ENCODE measurements around the gene AGBL4.

The AGBL4 gene

DNA sequence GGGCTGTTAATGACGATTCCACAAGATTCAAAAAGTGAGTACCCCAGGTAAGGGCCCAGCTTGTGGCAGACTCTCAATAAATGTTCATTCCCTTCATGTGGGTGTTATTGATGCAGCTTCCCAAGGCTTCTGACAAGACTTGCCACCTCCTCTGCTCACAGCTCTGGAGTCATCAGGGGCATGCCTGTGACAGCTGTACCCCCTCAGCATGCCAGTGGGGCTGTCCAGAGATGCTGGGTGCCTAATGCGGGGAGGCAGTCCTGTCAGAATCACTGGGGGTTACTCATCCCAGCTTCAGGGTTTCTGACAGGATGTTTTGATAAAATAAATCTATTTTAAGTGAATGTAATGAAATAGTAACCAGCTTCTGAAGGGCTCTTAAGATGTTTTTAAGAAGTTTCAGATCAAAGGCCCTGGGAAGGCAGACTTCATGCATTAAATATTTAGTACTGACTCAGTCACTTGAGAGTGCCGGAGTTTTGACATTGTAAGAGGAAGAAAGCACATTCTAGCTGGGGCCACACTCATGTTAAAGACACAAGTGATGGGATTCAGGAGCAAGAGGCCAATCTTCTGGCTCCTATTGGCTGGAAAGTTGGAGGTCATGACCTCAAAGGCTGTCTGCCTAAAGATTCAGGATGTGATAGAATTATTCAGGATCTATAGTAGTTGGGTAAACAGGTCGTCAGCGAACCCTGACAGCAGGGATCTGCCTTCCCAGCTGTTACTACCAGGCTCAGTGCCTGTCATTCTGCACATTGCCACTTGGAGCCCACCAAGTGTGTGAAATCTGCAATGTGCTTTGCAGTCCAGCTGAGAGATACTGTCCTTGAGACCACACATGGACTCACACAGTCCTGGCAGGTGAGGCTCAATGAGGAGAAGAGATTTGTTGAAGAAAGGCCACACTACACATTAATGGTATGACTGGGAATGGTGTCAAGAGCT lies 1007.5 kb downstream of the AGBL4 start:
- TF ChIP-seq, protein P1, sequence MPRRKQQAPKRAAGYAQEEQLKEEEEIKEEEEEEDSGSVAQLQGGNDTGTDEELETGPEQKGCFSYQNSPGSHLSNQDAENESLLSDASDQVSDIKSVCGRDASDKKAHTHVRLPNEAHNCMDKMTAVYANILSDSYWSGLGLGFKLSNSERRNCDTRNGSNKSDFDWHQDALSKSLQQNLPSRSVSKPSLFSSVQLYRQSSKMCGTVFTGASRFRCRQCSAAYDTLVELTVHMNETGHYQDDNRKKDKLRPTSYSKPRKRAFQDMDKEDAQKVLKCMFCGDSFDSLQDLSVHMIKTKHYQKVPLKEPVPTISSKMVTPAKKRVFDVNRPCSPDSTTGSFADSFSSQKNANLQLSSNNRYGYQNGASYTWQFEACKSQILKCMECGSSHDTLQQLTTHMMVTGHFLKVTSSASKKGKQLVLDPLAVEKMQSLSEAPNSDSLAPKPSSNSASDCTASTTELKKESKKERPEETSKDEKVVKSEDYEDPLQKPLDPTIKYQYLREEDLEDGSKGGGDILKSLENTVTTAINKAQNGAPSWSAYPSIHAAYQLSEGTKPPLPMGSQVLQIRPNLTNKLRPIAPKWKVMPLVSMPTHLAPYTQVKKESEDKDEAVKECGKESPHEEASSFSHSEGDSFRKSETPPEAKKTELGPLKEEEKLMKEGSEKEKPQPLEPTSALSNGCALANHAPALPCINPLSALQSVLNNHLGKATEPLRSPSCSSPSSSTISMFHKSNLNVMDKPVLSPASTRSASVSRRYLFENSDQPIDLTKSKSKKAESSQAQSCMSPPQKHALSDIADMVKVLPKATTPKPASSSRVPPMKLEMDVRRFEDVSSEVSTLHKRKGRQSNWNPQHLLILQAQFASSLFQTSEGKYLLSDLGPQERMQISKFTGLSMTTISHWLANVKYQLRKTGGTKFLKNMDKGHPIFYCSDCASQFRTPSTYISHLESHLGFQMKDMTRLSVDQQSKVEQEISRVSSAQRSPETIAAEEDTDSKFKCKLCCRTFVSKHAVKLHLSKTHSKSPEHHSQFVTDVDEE (CRISPR knock-in tag; IDR thresholded peaks at IDR 0.05) = no peak
- TF ChIP-seq PPARA (CRISPR knock-in tag; IDR thresholded peaks at IDR 0.05; ENCODE audit: borderline replicate concordance) = no peak
- TF ChIP-seq ZC3H10 (CRISPR knock-in tag; IDR thresholded peaks at IDR 0.05) = no peak
- TF ChIP-seq OSR1 (CRISPR knock-in tag; IDR thresholded peaks at IDR 0.05) = no peak
- TF ChIP-seq ZNF565 (CRISPR knock-in tag; conservative IDR thresholded peaks at IDR 0.05; ENCODE audit: low read depth) = no peak
- no peak for TF ChIP-seq SNAI2 (CRISPR knock-in tag; IDR thresholded peaks at IDR 0.05)
- TF ChIP-seq TOX (CRISPR knock-in tag; IDR thresholded peaks at IDR 0.05; ENCODE audit: borderline replicate concordance) = no peak
- TF ChIP-seq ZNF70 (CRISPR knock-in tag; IDR thresholded peaks at IDR 0.05) = no peak
- TF ChIP-seq CSDC2 (CRISPR knock-in tag; IDR thresholded peaks at IDR 0.05) = no peak
- TF ChIP-seq, protein P2, sequence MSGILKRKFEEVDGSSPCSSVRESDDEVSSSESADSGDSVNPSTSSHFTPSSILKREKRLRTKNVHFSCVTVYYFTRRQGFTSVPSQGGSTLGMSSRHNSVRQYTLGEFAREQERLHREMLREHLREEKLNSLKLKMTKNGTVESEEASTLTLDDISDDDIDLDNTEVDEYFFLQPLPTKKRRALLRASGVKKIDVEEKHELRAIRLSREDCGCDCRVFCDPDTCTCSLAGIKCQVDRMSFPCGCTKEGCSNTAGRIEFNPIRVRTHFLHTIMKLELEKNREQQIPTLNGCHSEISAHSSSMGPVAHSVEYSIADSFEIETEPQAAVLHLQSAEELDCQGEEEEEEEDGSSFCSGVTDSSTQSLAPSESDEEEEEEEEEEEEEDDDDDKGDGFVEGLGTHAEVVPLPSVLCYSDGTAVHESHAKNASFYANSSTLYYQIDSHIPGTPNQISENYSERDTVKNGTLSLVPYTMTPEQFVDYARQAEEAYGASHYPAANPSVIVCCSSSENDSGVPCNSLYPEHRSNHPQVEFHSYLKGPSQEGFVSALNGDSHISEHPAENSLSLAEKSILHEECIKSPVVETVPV (CRISPR knock-in tag; IDR thresholded peaks at IDR 0.05) = no peak
- TF ChIP-seq RARB (CRISPR knock-in tag; IDR thresholded peaks at IDR 0.05) = no peak
- no peak for TF ChIP-seq TCF4 (CRISPR knock-in tag; IDR thresholded peaks at IDR 0.05; ENCODE audit: borderline replicate concordance)
- TF ChIP-seq, protein P3, sequence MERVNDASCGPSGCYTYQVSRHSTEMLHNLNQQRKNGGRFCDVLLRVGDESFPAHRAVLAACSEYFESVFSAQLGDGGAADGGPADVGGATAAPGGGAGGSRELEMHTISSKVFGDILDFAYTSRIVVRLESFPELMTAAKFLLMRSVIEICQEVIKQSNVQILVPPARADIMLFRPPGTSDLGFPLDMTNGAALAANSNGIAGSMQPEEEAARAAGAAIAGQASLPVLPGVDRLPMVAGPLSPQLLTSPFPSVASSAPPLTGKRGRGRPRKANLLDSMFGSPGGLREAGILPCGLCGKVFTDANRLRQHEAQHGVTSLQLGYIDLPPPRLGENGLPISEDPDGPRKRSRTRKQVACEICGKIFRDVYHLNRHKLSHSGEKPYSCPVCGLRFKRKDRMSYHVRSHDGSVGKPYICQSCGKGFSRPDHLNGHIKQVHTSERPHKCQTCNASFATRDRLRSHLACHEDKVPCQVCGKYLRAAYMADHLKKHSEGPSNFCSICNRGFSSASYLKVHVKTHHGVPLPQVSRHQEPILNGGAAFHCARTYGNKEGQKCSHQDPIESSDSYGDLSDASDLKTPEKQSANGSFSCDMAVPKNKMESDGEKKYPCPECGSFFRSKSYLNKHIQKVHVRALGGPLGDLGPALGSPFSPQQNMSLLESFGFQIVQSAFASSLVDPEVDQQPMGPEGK (CRISPR knock-in tag; IDR thresholded peaks at IDR 0.05; ENCODE audit: borderline replicate concordance) = no peak
- TF ChIP-seq ZFP30 (CRISPR knock-in tag; IDR thresholded peaks at IDR 0.05) = no peak
- TF ChIP-seq, protein P4, sequence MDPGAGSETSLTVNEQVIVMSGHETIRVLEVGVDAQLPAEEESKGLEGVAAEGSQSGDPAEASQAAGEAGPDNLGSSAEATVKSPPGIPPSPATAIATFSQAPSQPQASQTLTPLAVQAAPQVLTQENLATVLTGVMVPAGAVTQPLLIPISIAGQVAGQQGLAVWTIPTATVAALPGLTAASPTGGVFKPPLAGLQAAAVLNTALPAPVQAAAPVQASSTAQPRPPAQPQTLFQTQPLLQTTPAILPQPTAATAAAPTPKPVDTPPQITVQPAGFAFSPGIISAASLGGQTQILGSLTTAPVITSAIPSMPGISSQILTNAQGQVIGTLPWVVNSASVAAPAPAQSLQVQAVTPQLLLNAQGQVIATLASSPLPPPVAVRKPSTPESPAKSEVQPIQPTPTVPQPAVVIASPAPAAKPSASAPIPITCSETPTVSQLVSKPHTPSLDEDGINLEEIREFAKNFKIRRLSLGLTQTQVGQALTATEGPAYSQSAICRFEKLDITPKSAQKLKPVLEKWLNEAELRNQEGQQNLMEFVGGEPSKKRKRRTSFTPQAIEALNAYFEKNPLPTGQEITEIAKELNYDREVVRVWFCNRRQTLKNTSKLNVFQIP (CRISPR knock-in tag; IDR thresholded peaks at IDR 0.05; ENCODE audit: borderline replicate concordance, low read depth) = no peak
- TF ChIP-seq ESRRG (CRISPR knock-in tag; IDR thresholded peaks at IDR 0.05) = no peak
- TF ChIP-seq ZFP3 (CRISPR knock-in tag; IDR thresholded peaks at IDR 0.05) = no peak
- TF ChIP-seq, protein P5, sequence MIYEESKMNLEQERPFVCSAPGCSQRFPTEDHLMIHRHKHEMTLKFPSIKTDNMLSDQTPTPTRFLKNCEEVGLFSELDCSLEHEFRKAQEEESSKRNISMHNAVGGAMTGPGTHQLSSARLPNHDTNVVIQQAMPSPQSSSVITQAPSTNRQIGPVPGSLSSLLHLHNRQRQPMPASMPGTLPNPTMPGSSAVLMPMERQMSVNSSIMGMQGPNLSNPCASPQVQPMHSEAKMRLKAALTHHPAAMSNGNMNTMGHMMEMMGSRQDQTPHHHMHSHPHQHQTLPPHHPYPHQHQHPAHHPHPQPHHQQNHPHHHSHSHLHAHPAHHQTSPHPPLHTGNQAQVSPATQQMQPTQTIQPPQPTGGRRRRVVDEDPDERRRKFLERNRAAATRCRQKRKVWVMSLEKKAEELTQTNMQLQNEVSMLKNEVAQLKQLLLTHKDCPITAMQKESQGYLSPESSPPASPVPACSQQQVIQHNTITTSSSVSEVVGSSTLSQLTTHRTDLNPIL (CRISPR knock-in tag; IDR thresholded peaks at IDR 0.05; ENCODE audit: low read depth) = no peak
- ATAC-seq = peak; percentile 83

DNA sequence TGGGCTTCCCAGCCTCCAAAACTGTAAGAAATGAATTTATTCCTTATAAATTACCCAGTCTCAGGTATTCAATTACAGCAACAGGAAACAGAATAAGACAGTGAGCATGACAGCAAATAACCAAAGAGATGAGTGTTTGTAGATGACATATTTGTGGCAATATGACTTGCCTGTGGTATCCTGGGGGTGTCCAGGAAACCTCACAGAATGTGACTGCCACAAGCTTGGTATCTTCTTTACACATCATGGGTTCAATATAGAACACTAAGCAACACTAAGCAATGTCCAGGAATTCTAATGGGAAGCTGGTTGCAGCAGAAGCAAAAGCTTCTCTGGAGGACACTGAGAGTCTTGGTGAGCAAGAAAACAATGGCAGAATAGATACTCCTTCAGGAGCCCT lies 1010.7 kb downstream of the AGBL4 start:
- no peak for ATAC-seq
- TF ChIP-seq, protein P4 (CRISPR knock-in tag; IDR thresholded peaks at IDR 0.05; ENCODE audit: borderline replicate concordance, low read depth) = no peak
- TF ChIP-seq ZNF565 (CRISPR knock-in tag; conservative IDR thresholded peaks at IDR 0.05; ENCODE audit: low read depth) (no peak), CSDC2 (CRISPR knock-in tag; IDR thresholded peaks at IDR 0.05) (no peak), ISL1 (CRISPR knock-in tag; IDR thresholded peaks at IDR 0.05) (no peak), PPARA (CRISPR knock-in tag; IDR thresholded peaks at IDR 0.05; ENCODE audit: borderline replicate concordance) (no peak), ZNF8 (CRISPR knock-in tag; IDR thresholded peaks at IDR 0.05) (no peak), TOX (CRISPR knock-in tag; IDR thresholded peaks at IDR 0.05; ENCODE audit: borderline replicate concordance) (no peak), GLIS3 (CRISPR knock-in tag; IDR thresholded peaks at IDR 0.05) (no peak), OSR1 (CRISPR knock-in tag; IDR thresholded peaks at IDR 0.05) (no peak), ZC3H10 (CRISPR knock-in tag; IDR thresholded peaks at IDR 0.05) (no peak), ZFP30 (CRISPR knock-in tag; IDR thresholded peaks at IDR 0.05) (no peak)
- TF ChIP-seq, protein P1 (CRISPR knock-in tag; IDR thresholded peaks at IDR 0.05) = no peak
- TF ChIP-seq, protein P3 (CRISPR knock-in tag; IDR thresholded peaks at IDR 0.05; ENCODE audit: borderline replicate concordance) = no peak
